Testis (tissue), 2 donors: ENCODE results near the gene CC2D1B.

Experiments
- CTCF ChIP-seq, 3 experiments: fragments of 450-650 bp in 2 of 3; fragments of 200-600 bp in 1 of 3; sonication (generic) in 1 of 3; IDR thresholded peaks; one replicate each; pipeline ENCODE4 v1.5.1; 2016 to 2019; ENCODE audit warnings: antibody characterized with exemption in 3 of 3, mild to moderate bottlenecking in 2 of 3, moderate library complexity in 1 of 3
- POLR2A ChIP-seq: fragments of 450-650 bp; IDR thresholded peaks from one replicate; pipeline ENCODE4 v1.6.1; 2017; ENCODE audit warnings: antibody characterized with exemption, mild to moderate bottlenecking, moderate library complexity

- TF ChIP-seq CTCF (IDR thresholded peaks at IDR 0.05): no peak
- no peak for TF ChIP-seq POLR2A
Measured at GRCh38 chr1:52357397-52357796, 8.6 kb downstream of the CC2D1B start.
